ENCODE results near the gene ISL2. TPM values are rescaled to one million over a fixed set of nuclear protein-coding genes. Genes with fewer than 3 reads are reported as not detected.
A peak's percentile ranks its signal among the peaks of the same experiment; 100 is the strongest.
"Not testable (repeated sequence)": the region's sequence is repeated elsewhere in the genome, so short reads cannot be mapped to it uniquely, and the experiment has no call there.

ISL2 gene
- total and polyA plus RNA-seq, 2 donors (not counting 1 experiment from before 2014, with no cell fraction given) = 0.03 to 0.17 TPM

GRCh38 chr15:76310475-76311099, 26.0 kb upstream of the ISL2 start:
- Histone ChIP-seq H3K4me2 (ENCODE audit: extremely low read depth, insufficient read depth, low read length) (peak overlapping the region; percentile 64), H3K27ac (ENCODE audit: insufficient read depth, low read length) (peak overlapping the region; percentile 89), H3K27me3 (ENCODE audit: control insufficient read depth, insufficient read depth, low read length) (peaks cover 2% of the 10 kb centered on the region), H3K36me3 (ENCODE audit: control insufficient read depth, insufficient read depth, low read length) (no peaks in the 10 kb centered on the region), H2AFZ (ENCODE audit: low read length) (peak overlapping the region; percentile 81), H3K4me3 (replicated peaks in 1 of 4; ENCODE audit: control extremely low read depth in 1 of 4, insufficient read depth in 1 of 4, low read depth in 3 of 4, low read length in 4 of 4) (peak overlapping the region; percentile 82 to 95 (median 88)), H3K79me2 (ENCODE audit: control insufficient read depth, insufficient read depth, low read length) (peaks cover 40% of the 10 kb centered on the region), H3K4me1 (ENCODE audit: control insufficient read depth, extremely low read depth, insufficient read depth, low read length) (no peaks in the 10 kb centered on the region), H4K20me1 (ENCODE audit: control insufficient read depth, extremely low read depth, insufficient read depth, low read length) (no peaks in the 10 kb centered on the region), H3K9me3 (ENCODE audit: control insufficient read depth, insufficient read depth, low read depth, low read length) (no peaks in the 10 kb centered on the region), H3K9ac (ENCODE audit: insufficient read depth, low read length) (peak overlapping the region; percentile 89)
- TF ChIP-seq EZH2 (IDR thresholded peaks at IDR 0.05; ENCODE audit: low read length, missing control alignments) (no peak), CTCF (conservative IDR thresholded peaks at IDR 0.05 in 1 of 2, IDR thresholded peaks at IDR 0.05 in 1 of 2; ENCODE audit: low read depth in 1 of 2, low read length in 2 of 2) (no peak)
- peak in 1 of 2 donors; percentile 19 for DNase-seq (ENCODE audit: low read depth in 2 of 2)

GRCh38 chr15:76311100-76311953, 25.2 kb upstream of the ISL2 start, which contains the start of gene ETFA:
TSS of gene ETFA (minus strand) at chr15:76311469. CDS start at chr15:76311388, 81 bp downstream.
- peak within 1 kb of the TSS; percentile 82 to 95 (median 88) for H3K4me3 ChIP-seq (replicated peaks in 1 of 4; ENCODE audit: control extremely low read depth in 1 of 4, insufficient read depth in 1 of 4, low read depth in 3 of 4, low read length in 4 of 4)
- H3K36me3 ChIP-seq (ENCODE audit: control insufficient read depth, insufficient read depth, low read length) = no peaks in the 10 kb centered on the region
- H3K9me3 ChIP-seq (ENCODE audit: control insufficient read depth, insufficient read depth, low read depth, low read length) = no peaks in the 10 kb centered on the region
- peaks cover 38% of the 10 kb centered on the region for H3K79me2 ChIP-seq (ENCODE audit: control insufficient read depth, insufficient read depth, low read length)
- H3K4me2 ChIP-seq (ENCODE audit: extremely low read depth, insufficient read depth, low read length) = peak within 1 kb of the TSS; percentile 94
- H3K9ac ChIP-seq (ENCODE audit: insufficient read depth, low read length) = peak within 1 kb of the TSS; percentile 89
- H3K27me3 ChIP-seq (ENCODE audit: control insufficient read depth, insufficient read depth, low read length) = peaks cover 2% of the 10 kb centered on the region
- no peaks in the 10 kb centered on the region for H3K4me1 ChIP-seq (ENCODE audit: control insufficient read depth, extremely low read depth, insufficient read depth, low read length)
- no peaks in the 10 kb centered on the region for H4K20me1 ChIP-seq (ENCODE audit: control insufficient read depth, extremely low read depth, insufficient read depth, low read length)
- DNase-seq (ENCODE audit: low read depth in 2 of 2) = peak; percentile 91 to 97
- TF ChIP-seq EZH2 (IDR thresholded peaks at IDR 0.05; ENCODE audit: low read length, missing control alignments) (no peak), CTCF (conservative IDR thresholded peaks at IDR 0.05 in 1 of 2, IDR thresholded peaks at IDR 0.05 in 1 of 2; ENCODE audit: low read depth in 1 of 2, low read length in 2 of 2) (no peak)
- H3K27ac ChIP-seq (ENCODE audit: insufficient read depth, low read length) = peak within 1 kb of the TSS; percentile 89
- H2AFZ ChIP-seq (ENCODE audit: low read length) = peak within 1 kb of the TSS; percentile 96

GRCh38 chr15:76312540-76313174, 23.9 kb upstream of the ISL2 start:
- H3K4me1 ChIP-seq (ENCODE audit: control insufficient read depth, extremely low read depth, insufficient read depth, low read length) = no peaks in the 10 kb centered on the region
- peaks cover 9% of the 10 kb centered on the region for H3K27me3 ChIP-seq (ENCODE audit: control insufficient read depth, insufficient read depth, low read length)
- H2AFZ ChIP-seq (ENCODE audit: low read length) = no peak overlapping the region
- no peaks in the 10 kb centered on the region for H3K9me3 ChIP-seq (ENCODE audit: control insufficient read depth, insufficient read depth, low read depth, low read length)
- H3K27ac ChIP-seq (ENCODE audit: insufficient read depth, low read length) = no peak overlapping the region
- no peak overlapping the region for H3K9ac ChIP-seq (ENCODE audit: insufficient read depth, low read length)
- peaks cover 27% of the 10 kb centered on the region for H3K79me2 ChIP-seq (ENCODE audit: control insufficient read depth, insufficient read depth, low read length)
- H3K4me2 ChIP-seq (ENCODE audit: extremely low read depth, insufficient read depth, low read length) = no peak overlapping the region
- DNase-seq (ENCODE audit: low read depth in 2 of 2) = no peak
- no peak overlapping the region for H3K4me3 ChIP-seq (replicated peaks in 1 of 4; ENCODE audit: control extremely low read depth in 1 of 4, insufficient read depth in 1 of 4, low read depth in 3 of 4, low read length in 4 of 4)
- H4K20me1 ChIP-seq (ENCODE audit: control insufficient read depth, extremely low read depth, insufficient read depth, low read length) = no peaks in the 10 kb centered on the region
- TF ChIP-seq EZH2 (IDR thresholded peaks at IDR 0.05; ENCODE audit: low read length, missing control alignments) (no peak), CTCF (conservative IDR thresholded peaks at IDR 0.05 in 1 of 2, IDR thresholded peaks at IDR 0.05 in 1 of 2; ENCODE audit: low read depth in 1 of 2, low read length in 2 of 2) (no peak)
- no peaks in the 10 kb centered on the region for H3K36me3 ChIP-seq (ENCODE audit: control insufficient read depth, insufficient read depth, low read length)

GRCh38 chr15:76313175-76313567, 23.4 kb upstream of the ISL2 start:
- H2AFZ ChIP-seq (ENCODE audit: low read length); DNase-seq (ENCODE audit: low read depth in 2 of 2); H3K4me3 ChIP-seq (replicated peaks in 1 of 4; ENCODE audit: control extremely low read depth in 1 of 4, insufficient read depth in 1 of 4, low read depth in 3 of 4, low read length in 4 of 4); H3K4me2 ChIP-seq (ENCODE audit: extremely low read depth, insufficient read depth, low read length); H3K27ac ChIP-seq (ENCODE audit: insufficient read depth, low read length); H3K36me3 ChIP-seq (ENCODE audit: control insufficient read depth, insufficient read depth, low read length); H4K20me1 ChIP-seq (ENCODE audit: control insufficient read depth, extremely low read depth, insufficient read depth, low read length); H3K9me3 ChIP-seq (ENCODE audit: control insufficient read depth, insufficient read depth, low read depth, low read length); H3K9ac ChIP-seq (ENCODE audit: insufficient read depth, low read length); H3K4me1 ChIP-seq (ENCODE audit: control insufficient read depth, extremely low read depth, insufficient read depth, low read length): not testable (repeated sequence)
- Histone ChIP-seq H3K27me3 (ENCODE audit: control insufficient read depth, insufficient read depth, low read length) (peaks cover 11% of the 10 kb centered on the region), H3K79me2 (ENCODE audit: control insufficient read depth, insufficient read depth, low read length) (peaks cover 24% of the 10 kb centered on the region)

Measured in fibroblast of lung (primary cell).